GM18502 (cell line): ENCODE data around the gene PCSK7.

Experiments used
- ATAC-seq: cut with Tn5 transposase; IDR thresholded peaks from one replicate; pipeline ENCODE4 v1.9.1; 2021; ENCODE audit warnings: mild to moderate bottlenecking; ENCODE audit not compliant: unreplicated experiment, poor library complexity

Gene PCSK7

DNA sequence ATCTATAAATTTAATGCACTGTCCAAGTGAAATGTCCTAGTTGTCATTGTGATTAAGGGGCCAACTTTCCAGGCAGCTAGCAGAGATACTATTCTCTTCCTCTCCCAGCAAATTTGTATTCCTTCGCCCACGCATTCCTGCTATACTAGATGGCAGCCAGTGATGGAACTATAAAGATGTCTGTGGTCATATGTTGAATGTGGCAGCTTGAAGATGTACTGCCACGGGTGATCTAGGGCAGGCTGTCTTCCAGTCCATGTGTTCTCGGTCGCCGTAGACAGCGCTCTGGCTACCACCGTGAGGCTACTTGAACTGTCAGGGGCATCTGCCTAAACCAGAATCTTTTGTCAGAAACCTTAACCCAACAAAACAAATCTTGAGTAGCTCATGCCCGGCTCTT, 61.7 kb downstream of the PCSK7 start:
- no peak for ATAC-seq

DNA sequence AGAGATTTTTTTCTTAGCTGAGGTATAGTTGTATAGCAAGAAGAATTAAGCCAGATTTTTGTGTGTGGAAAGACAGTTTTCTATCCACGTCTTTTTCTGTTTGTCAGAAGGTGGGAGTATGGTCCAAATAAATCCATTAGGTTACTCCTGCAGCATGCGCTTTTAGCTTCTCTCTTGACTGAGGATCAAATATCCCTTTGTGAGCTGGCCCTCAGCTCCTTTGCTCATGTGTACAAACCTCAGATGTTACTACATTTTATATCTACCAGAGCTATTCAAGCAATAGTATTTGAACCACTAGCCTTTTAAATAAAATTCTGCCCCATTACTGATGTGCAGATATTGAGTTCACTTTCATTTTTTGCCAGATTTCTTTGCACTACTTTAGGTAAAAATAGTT, 62.1 kb downstream of the PCSK7 start:
- ATAC-seq, result no peak

DNA sequence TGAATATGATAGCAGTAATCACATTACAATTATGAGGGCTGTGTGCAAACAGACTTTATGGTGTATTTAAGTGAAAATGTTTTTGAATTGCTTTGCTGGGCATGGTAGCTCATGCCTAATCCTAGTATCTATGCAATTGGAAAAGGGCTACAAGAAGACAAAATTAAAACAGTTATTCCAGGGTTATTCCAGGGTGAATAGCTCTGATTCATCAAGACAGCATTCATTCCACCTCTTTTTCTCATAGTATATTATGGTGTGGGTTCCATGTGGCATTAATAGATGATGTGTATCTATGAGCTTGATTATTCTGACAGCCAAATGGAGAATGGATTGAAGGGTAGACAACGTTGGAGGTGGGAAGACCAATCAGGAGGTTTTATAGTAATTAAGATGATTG, 65.4 kb downstream of the PCSK7 start:
- no peak for ATAC-seq

DNA sequence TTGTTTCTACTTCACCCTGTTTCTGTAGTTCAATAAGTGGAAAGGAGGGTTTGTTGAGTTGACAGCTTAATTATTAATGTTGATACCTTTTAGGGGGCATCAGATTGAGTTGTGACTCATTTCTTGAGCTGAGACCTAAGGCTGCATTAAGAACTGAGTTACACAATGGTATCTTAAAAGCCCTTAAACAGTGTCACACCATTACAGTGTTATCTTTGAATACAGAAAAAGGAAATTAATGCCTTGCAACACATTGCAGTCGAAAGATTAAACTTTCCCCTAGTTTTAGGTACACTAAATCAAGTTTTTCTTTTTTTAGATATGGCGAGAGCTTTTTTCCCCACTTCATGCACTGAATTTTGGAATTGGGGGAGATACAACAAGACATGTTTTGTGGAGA, 71.0 kb downstream of the PCSK7 start:
- no peak for ATAC-seq

DNA sequence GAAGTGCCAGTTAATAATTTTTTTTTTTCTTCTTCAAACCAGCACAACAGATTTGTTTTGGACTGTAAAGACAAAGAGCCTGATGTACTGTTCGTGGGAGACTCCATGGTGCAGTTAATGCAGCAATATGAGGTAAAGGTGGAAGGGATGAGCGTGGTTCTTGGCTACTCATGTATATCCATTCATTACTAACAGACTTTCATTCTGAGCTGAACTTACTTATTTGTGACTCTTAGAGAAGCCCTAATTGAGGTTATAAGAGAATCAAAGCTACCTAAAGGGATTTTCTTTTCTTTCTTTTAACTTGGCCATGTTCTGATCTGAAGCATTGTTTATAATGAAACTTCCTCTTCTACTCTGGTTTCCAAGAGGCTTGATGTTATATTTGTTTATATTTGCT, 72.0 kb downstream of the PCSK7 start:
- no peak for ATAC-seq

DNA sequence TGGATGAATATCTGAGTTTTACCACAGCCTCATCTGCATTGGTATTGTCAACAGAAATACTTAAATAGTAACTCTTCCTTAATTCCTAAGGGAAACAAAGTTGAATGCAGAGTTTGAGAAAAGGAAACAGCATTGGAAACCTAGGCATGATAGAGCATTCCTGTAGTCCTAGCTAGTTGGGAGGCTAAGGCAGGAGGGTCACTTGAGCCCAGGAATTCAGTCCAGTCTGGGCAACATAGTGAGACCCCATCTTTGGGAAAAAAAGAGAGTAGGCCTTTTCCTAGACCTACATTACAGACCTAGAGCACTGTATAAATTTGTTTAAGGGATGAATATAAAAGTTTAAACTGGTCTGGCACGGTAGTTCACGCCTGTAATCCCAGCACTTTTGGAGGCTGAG, 74.4 kb downstream of the PCSK7 start:
- ATAC-seq, result no peak

DNA sequence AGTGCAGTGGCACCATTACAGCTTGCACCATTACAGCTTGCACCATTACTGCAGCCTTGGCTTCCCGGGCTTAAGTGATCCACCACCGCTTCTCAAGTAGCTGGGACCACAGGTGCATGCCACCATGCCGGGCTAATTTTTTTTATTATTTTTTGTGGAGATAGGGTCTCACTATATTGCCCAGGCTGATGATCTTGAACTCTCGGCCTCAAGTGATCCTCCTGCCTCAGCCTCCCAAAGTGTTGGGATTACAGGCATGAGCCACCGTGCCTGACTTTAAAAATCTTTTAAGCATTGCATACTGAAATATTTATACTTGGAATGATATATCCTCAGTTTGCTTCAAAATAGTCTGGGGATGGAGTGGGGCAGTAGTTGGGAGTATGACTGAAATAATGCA, 77.4 kb downstream of the PCSK7 start:
- no peak for ATAC-seq
